Stimulated activated CD4-positive, alpha-beta T cell treated with anti-CD3 and anti-CD28 coated beads, Interleukin-15, amount 100 ng/mL, for 1 hour (primary cell): ENCODE measurements around the gene NIFK.
"Not testable (repeated sequence)": the region's sequence is repeated elsewhere in the genome, so short reads cannot be mapped to it uniquely, and the experiment has no call there.

Source experiments
- DNase-seq, 2 donors: peaks; one replicate each; pipeline ENCODE4 v3.0.0-alpha.2; 2020; ENCODE audit warnings: low read depth in 1 of 2, low spot score in 1 of 2

The NIFK gene

GRCh38 chr2:121734544-121734943 lies 2.1 kb downstream of the NIFK start:
- DNase-seq = not testable (repeated sequence)

- no peak for DNase-seq
These were observed 5.3 kb downstream of the NIFK start for GRCh38 chr2:121731366-121731765.

GRCh38 chr2:121727950-121728349 lies 8.7 kb downstream of the NIFK start:
- DNase-seq = no peak

GRCh38 chr2:121727332-121727731 lies 9.3 kb downstream of the NIFK start:
- DNase-seq = no peak

GRCh38 chr2:121723316-121723715 lies 13.4 kb downstream of the NIFK start:
- no peak for DNase-seq

GRCh38 chr2:121722479-121722878 lies 14.2 kb downstream of the NIFK start:
- DNase-seq = no peak

GRCh38 chr2:121721926-121722325 lies 14.7 kb downstream of the NIFK start:
- no peak for DNase-seq

GRCh38 chr2:121717529-121717928 lies 19.1 kb downstream of the NIFK start:
- no peak for DNase-seq

GRCh38 chr2:121716126-121716525 lies 20.5 kb downstream of the NIFK start:
- DNase-seq = no peak

GRCh38 chr2:121711481-121711880 lies 25.2 kb downstream of the NIFK start:
- not testable (repeated sequence) for DNase-seq

- no peak for DNase-seq
These were observed 26.1 kb downstream of the NIFK start for GRCh38 chr2:121710470-121711170.

- no peak for DNase-seq
These were observed 26.8 kb downstream of the NIFK start for GRCh38 chr2:121709776-121710469.

GRCh38 chr2:121707920-121708361 lies 28.7 kb downstream of the NIFK start:
- no peak for DNase-seq

GRCh38 chr2:121707344-121707919 lies 29.2 kb downstream of the NIFK start:
- DNase-seq = no peak

GRCh38 chr2:121705958-121706357 lies 30.7 kb downstream of the NIFK start:
- no peak for DNase-seq

- no peak for DNase-seq
These were observed 31.3 kb downstream of the NIFK start for GRCh38 chr2:121705390-121705789.

GRCh38 chr2:121701761-121702160 lies 34.9 kb downstream of the NIFK start:
- not testable (repeated sequence) for DNase-seq

- peak; percentile 52 to 65 for DNase-seq
These were observed 37.0 kb downstream of the NIFK start for GRCh38 chr2:121699421-121700333.

GRCh38 chr2:121698318-121698930 lies 38.3 kb downstream of the NIFK start:
- DNase-seq = no peak

- DNase-seq = no peak
These were observed 39.5 kb downstream of the NIFK start for GRCh38 chr2:121697108-121697631.
